Lower leg skin (tissue), 4 donors: ENCODE measurements around the gene ZNF783. TPM values are rescaled to one million over a fixed set of nuclear protein-coding genes. Genes with fewer than 3 reads are reported as not detected.
"Not testable (repeated sequence)": the region's sequence is repeated elsewhere in the genome, so short reads cannot be mapped to it uniquely, and the experiment has no call there.

Experiments
- DNase-seq, 2 donors: peaks; one replicate each; pipeline ENCODE4 v3.0.0-alpha.2; 2019; ENCODE audit warnings: low spot score in 2 of 2
- H3K4me3 ChIP-seq: fragments of 200-600 bp; sonication (generic); 2 replicates; pipeline ENCODE4 v1.5.1; 2017; ENCODE audit warnings: mild to moderate bottlenecking, low read depth; ENCODE audit not compliant: poor library complexity, severe bottlenecking
- CTCF ChIP-seq, 3 donors: fragments of 450-650 bp; IDR thresholded peaks; one replicate each; pipeline ENCODE4 v1.5.1; 2016; ENCODE audit warnings: antibody characterized with exemption in 3 of 3, mild to moderate bottlenecking in 3 of 3, moderate library complexity in 2 of 3
- POLR2A ChIP-seq, 2 donors: fragments of 450-650 bp; IDR thresholded peaks; one replicate each; pipeline ENCODE4 v1.6.1; 2016 to 2017; ENCODE audit warnings: antibody characterized with exemption in 2 of 2, mild to moderate bottlenecking in 1 of 2, moderate library complexity in 1 of 2
- WGBS, 2 donors: methylation state at CpG; one replicate each; pipeline ENCODE4 v1.1.5; 2018; 5-methylcytosine and 5-hydroxymethylcytosine counted together
- intact Hi-C: fragments of 100-400 bp; cut with DNase I; formaldehyde crosslinking; loops from one replicate; pipeline ENCODE4 v1.15.0; 2023; ENCODE audit warnings: low total_unique reads
- total RNA-seq, 4 donors: library from RNA; depleted of rRNA; stranded (reverse); fragments of >200 nt; gene quantifications; one replicate each; pipeline ENCODE4 v1.1.0, GENCODE V29; 2016

ZNF783 gene
- total RNA-seq, 4 donors from 2014 or later: 6.8 to 17.2 (median 13.0) TPM

- WGBS, 2 donors: 47 to 54% methylated on average over 2 of the region's 2 CpGs
- no peak overlapping the region for H3K4me3 ChIP-seq
- TF ChIP-seq POLR2A (IDR thresholded peaks at IDR 0.05) (no peak), CTCF (IDR thresholded peaks at IDR 0.05) (no peak)
- no peak for DNase-seq
- intact Hi-C loops: no loop called here
Observed at GRCh38 chr7:149330914-149331567, 69.0 kb downstream of the ZNF783 start.

GRCh38 chr7:149332602-149333320 is 70.8 kb downstream of the ZNF783 start:
- intact Hi-C loops, H3K4me3 ChIP-seq, DNase-seq: not testable (repeated sequence)
- WGBS, 2 donors: 78 to 85% methylated on average over 17 to 18 of the region's 18 CpGs

- intact Hi-C loops: no loop called here
- H3K4me3 ChIP-seq: no peak overlapping the region
- TF ChIP-seq CTCF (IDR thresholded peaks at IDR 0.05) (no peak), POLR2A (IDR thresholded peaks at IDR 0.05) (no peak)
- no peak for DNase-seq
Observed at GRCh38 chr7:149333321-149333717, 71.3 kb downstream of the ZNF783 start.

DNA sequence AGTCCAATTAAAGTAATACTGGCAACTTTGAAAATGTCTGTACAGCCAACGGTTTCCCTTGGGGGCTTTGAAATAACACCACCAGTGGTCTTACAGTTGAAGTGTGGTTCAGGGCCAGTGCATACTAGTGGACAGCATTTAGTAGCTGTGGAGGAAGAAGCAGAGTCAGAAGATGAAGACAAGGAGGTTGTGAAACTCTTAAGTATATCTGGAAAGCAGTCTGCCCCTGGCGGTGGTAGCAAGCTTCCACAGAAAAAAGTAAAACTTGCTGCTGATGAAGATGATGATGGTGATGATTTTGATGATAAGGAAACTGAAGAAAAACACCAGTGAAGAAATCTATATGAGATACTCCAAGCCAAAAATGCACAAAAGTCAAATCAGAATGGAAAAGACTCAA is 72.2 kb downstream of the ZNF783 start:
- H3K4me3 ChIP-seq: no peak overlapping the region
- TF ChIP-seq POLR2A (IDR thresholded peaks at IDR 0.05) (no peak), CTCF (IDR thresholded peaks at IDR 0.05) (no peak)
- no peak for DNase-seq
- intact Hi-C loops: no loop called here
- 75 to 76% methylated on average over 2 of the region's 2 CpGs for WGBS, 2 donors

Other genes starting within 250 kb of the ZNF783 start
- gene PDIA4, start 233.7 kb upstream of the ZNF783 start, total RNA-seq: 10 to 100 TPM; 35.9 to 55.9 (median 47.9) TPM
- gene ZNF786, start 171.5 kb upstream of the ZNF783 start, total RNA-seq: 10 to 100 TPM in 3 of 4 donors, 1 to 10 TPM in 1; 8.3 to 19.1 (median 16.3) TPM
- 1 to 10 TPM; 4.8 to 5.8 (median 5.4) TPM for gene ZNF425, start 135.9 kb upstream of the ZNF783 start, total RNA-seq
- 10 to 100 TPM; 20.9 to 47.8 (median 30.4) TPM for gene ZNF398, start 114.7 kb upstream of the ZNF783 start, total RNA-seq
- 10 to 100 TPM; 22.4 to 47.5 (median 36.1) TPM for gene ZNF282, start 66.7 kb upstream of the ZNF783 start, total RNA-seq
- 10 to 100 TPM in 3 of 4 donors, 1 to 10 TPM in 1; 9.0 to 25.0 (median 14.0) TPM for gene ZNF212, start 22.5 kb upstream of the ZNF783 start, total RNA-seq
- 10 to 100 TPM; 10.6 to 18.7 (median 15.4) TPM for gene ZNF777, start 198.9 kb downstream of the ZNF783 start, total RNA-seq
- 10 to 100 TPM; 21.6 to 26.3 (median 23.8) TPM for gene ZNF746, start 235.6 kb downstream of the ZNF783 start, total RNA-seq